Melanocyte of skin (primary cell): ENCODE data around the gene FUNDC2. TPM values are rescaled to one million over a fixed set of nuclear protein-coding genes. Genes with fewer than 3 reads are reported as not detected.

Source experiments
- total RNA-seq, 2 donors: library from RNA; depleted of rRNA; stranded (reverse); fragments of >200 nt; gene quantifications; 2 replicates each; pipeline ENCODE4 v1.2.3, GENCODE V29; 2012

FUNDC2 gene, protein sequence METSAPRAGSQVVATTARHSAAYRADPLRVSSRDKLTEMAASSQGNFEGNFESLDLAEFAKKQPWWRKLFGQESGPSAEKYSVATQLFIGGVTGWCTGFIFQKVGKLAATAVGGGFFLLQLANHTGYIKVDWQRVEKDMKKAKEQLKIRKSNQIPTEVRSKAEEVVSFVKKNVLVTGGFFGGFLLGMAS
- total RNA-seq = 10 to 100 TPM; 25.1 to 31.6 TPM

GRCh38 chrX:155026727-155027508, at the start of gene FUNDC2:
Gene FUNDC2, plus strand, starts transcription at chrX:155026844. Its CDS starts 95 bp downstream, at chrX:155026939.

DNA sequence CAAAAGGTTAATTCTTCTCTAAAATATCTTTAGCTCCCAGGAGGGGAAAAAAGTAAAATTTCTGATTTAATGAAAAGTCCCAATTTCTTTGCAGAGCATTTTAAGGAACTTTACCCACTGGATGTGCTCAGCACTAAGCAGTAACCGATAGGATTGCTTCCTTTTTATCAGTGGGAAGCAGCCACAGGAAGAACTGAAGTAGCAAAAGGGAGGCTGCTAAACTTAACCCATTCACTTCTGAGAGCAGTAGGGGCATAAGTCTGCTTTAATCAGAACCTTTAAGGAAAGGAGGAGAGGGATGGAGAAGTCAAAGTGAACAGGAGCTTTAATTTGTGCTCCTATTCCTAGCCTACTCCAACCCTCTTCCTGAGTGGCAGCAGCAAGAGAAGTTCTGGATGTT, 4.1 kb upstream of the FUNDC2 start, which contains the start of gene F8:
Gene F8, minus strand, starts transcription at position 139 of the 400 bp plus-strand sequence. CDS start 171 bp downstream, outside the sequence.

DNA sequence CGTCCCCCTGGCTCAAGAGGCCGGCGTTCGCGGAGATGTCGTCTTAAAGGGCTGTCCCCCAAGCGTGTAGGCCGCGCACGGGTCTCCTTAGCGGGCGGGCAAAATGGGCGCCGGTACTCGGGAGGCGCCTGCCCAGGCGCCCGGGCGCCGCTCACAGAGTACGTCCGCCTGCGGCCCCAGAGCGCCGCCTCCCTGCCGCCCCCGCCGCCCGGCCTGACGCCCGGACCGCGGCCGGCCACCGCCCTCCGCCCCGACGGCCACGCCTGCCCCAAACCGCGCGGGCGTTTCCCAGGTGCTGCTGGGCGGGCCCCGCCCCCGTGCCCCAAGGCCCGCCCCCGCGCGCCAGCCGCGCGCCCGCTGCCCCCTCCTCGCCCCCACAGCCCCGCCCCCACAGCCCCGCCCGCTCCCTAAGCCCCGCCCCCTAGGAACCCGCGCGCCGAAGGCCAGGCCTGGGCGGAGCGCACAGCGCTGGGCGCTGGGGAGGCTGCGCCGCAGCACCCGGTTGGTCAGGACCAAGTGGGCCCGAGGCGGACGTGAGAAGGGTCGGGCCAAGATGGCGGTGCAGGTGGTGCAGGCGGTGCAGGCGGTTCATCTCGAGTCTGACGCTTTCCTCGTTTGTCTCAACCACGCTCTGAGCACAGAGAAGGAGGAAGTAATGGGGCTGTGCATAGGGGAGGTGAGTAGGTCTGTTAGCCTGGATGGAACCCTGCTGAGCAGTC, 44.5 kb downstream of the FUNDC2 start, which contains the start of the genes BRCC3, CMC4 and MTCP1:
Gene BRCC3, plus strand, starts transcription at position 534 of the 719 bp plus-strand sequence. Its CDS starts 20 bp downstream, at position 554.
Gene CMC4, minus strand, starts transcription at position 162 of the 719 bp plus-strand sequence. CDS start 7,113 bp downstream, outside the sequence.
Gene MTCP1, minus strand, starts transcription at position 162 of the 719 bp plus-strand sequence. CDS start 5,126 bp downstream, outside the sequence.

Other genes with a start within 250 kb of the FUNDC2 start
- gene MPP1, start 221.4 kb upstream of the FUNDC2 start, total RNA-seq = 10 to 100 TPM; 20.0 to 22.0 TPM
- not detected for gene SMIM9, start 192.2 kb upstream of the FUNDC2 start, total RNA-seq
- gene F8A1, start 140.5 kb upstream of the FUNDC2 start, total RNA-seq = 1 to 10 TPM; 4.7 to 5.5 TPM
- gene F8, start 4.1 kb upstream of the FUNDC2 start, total RNA-seq = 1 to 10 TPM; 1.3 to 4.8 TPM
- gene CMC4, start 44.3 kb downstream of the FUNDC2 start, total RNA-seq = 10 to 100 TPM in 1 of 2 donors, 1 to 10 TPM in 1; 9.6 to 10.3 TPM
- gene MTCP1, start 44.3 kb downstream of the FUNDC2 start, total RNA-seq = 1 to 10 TPM; 1.7 to 9.7 TPM
- 10 to 100 TPM in 1 of 2 donors, 1 to 10 TPM in 1; 9.3 to 11.7 TPM for gene BRCC3, start 44.7 kb downstream of the FUNDC2 start, total RNA-seq
- 10 to 100 TPM; 35.8 to 57.9 TPM for gene VBP1, start 189.6 kb downstream of the FUNDC2 start, total RNA-seq
- gene RAB39B, start 237.6 kb downstream of the FUNDC2 start, total RNA-seq = under 1 TPM; under 0.01 to 0.33 TPM